ENCODE measurements around the gene CLPTM1L.

GRCh38 chr5:1268666-1269065, 76.2 kb downstream of the CLPTM1L start:
- no peak for TF ChIP-seq TCF7L2 (IDR thresholded peaks at IDR 0.05; ENCODE audit: borderline replicate concordance, low read depth, low read length)
- no peak for TF ChIP-seq ZNF707 (tag by site-specific recombination; IDR thresholded peaks at IDR 0.05)
- no peak for TF ChIP-seq ZNF76 (tag by site-specific recombination; IDR thresholded peaks at IDR 0.05; ENCODE audit: borderline replicate concordance, low read depth)
- TF ChIP-seq GLI4 (tag by site-specific recombination; IDR thresholded peaks at IDR 0.05): no peak
- no peak for TF ChIP-seq SP2 (tag by site-specific recombination; IDR thresholded peaks at IDR 0.05)
- no peak for TF ChIP-seq ZNF449 (tag by site-specific recombination; IDR thresholded peaks at IDR 0.05)
- no peak for TF ChIP-seq CTCF (tag by site-specific recombination; IDR thresholded peaks at IDR 0.05)

Data from HEK293 (cell line).